ENCODE data around the gene KIF17. TPM values are rescaled to one million over a fixed set of nuclear protein-coding genes. Genes with fewer than 3 reads are reported as not detected.

The KIF17 gene
- total and polyA plus RNA-seq, 2 of the 8 experiments (the other 6 are each of a cell fraction or from before 2014, with no cell fraction given) = 6.9 to 10.4 TPM

DNA sequence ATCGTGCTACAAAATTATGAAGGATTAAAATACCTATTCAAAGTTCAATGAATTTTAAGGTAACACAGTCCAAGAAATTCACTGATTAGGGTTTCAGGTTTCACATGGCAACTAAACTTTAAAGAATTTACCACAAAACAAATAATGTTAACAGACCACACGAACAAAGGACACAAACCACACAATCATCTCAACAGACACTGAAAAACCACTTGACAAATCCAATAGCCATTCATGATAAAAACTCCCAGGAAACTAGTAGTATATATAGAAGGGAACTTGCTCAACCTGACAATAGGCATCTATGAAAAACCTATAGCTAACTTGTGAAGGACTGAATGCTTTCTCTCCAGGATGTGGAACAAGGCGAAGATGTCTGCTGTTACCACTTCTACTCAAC is 35.8 kb upstream of the KIF17 start:
- Histone ChIP-seq H3K4me3 (ENCODE audit: extremely low read depth in 1 of 4, insufficient read depth in 2 of 4, low read depth in 3 of 4, low read length in 4 of 4) (no peak overlapping the region), H3K23me2 (ENCODE audit: low read depth, low read length) (no peaks in the 10 kb centered on the region), H3K9ac (replicated peaks in 1 of 4; ENCODE audit: extremely low read depth in 1 of 4, low read depth in 3 of 4, low read length in 3 of 4) (no peak overlapping the region), H3K36me3 (ENCODE audit: control insufficient read depth in 2 of 4, insufficient read depth in 4 of 4, low read length in 3 of 4) (peaks cover 9 to 52% (median 27%) of the 10 kb centered on the region in 4 experiments; a peak in 6 of 8 replicates), H3K27me3 (replicated peaks in 1 of 4; ENCODE audit: control insufficient read depth in 3 of 4, extremely low read depth in 1 of 4, insufficient read depth in 3 of 4, low read length in 3 of 4) (no peaks in the 10 kb centered on the region), H2BK5ac (ENCODE audit: low read depth, low read length) (no peak overlapping the region), H3K79me2 (ENCODE audit: control insufficient read depth in 1 of 2, insufficient read depth in 2 of 2, low read length in 2 of 2) (no peaks in the 10 kb centered on the region), H2AFZ (ENCODE audit: low read length) (no peak overlapping the region), H3K79me1 (ENCODE audit: low read depth, low read length) (no peaks in the 10 kb centered on the region; the same call in 1 of the 2 replicates), H2BK15ac (ENCODE audit: low read length) (no peak overlapping the region), H4K91ac (replicated peaks; ENCODE audit: insufficient read length, low read length) (no peak overlapping the region), H3K4me1 (replicated peaks in 1 of 4; ENCODE audit: control insufficient read depth in 3 of 4, insufficient read depth in 4 of 4, low read length in 3 of 4) (no peaks in the 10 kb centered on the region; a peak in 1 of 7 replicates), H3K23ac (ENCODE audit: insufficient read length) (no peak overlapping the region), H2BK12ac (ENCODE audit: low read depth, low read length) (no peak overlapping the region), H3K4ac (replicated peaks; ENCODE audit: insufficient read length, low read depth, low read length) (no peak overlapping the region), H2BK120ac (replicated peaks; ENCODE audit: low read depth, low read length) (no peak overlapping the region), H3K14ac (ENCODE audit: insufficient read length) (no peak overlapping the region), H4K5ac (ENCODE audit: insufficient read length, low read depth, low read length) (no peak overlapping the region), H3K56ac (replicated peaks; ENCODE audit: insufficient read length, low read depth, low read length) (no peak overlapping the region), H4K8ac (ENCODE audit: extremely low read depth, insufficient read depth, low read length) (no peak overlapping the region), H3K9me3 (ENCODE audit: insufficient read depth in 2 of 2, low read depth in 1 of 2, low read length in 1 of 2) (no peaks in the 10 kb centered on the region), H3K4me2 (ENCODE audit: insufficient read depth in 1 of 2, low read depth in 2 of 2, low read length in 2 of 2) (no peak overlapping the region), H2AK5ac (ENCODE audit: low read depth, low read length) (no peak overlapping the region), H3K27ac (ENCODE audit: low read depth, low read length) (no peak overlapping the region), H3K18ac (ENCODE audit: extremely low read depth, low read length) (no peak overlapping the region), H2BK20ac (ENCODE audit: low read length) (no peak overlapping the region), H4K20me1 (replicated peaks in 1 of 2; ENCODE audit: control insufficient read depth in 1 of 2, insufficient read depth in 2 of 2, low read length in 2 of 2) (peaks cover 0 to 4% of the 10 kb centered on the region in 2 experiments)
- FAIRE-seq (no peak), DNase-seq (ENCODE audit: low read depth in 1 of 2, low spot score in 2 of 2) (no peak)
- WGBS, 2 experiments (ENCODE audit: extremely low coverage in 1 of 2, insufficient coverage in 1 of 2, insufficient read length in 1 of 2, insufficient replicate concordance in 2 of 2, low coverage in 1 of 2, low lambda C conversion rate in 2 of 2, missing lambda C conversion rate in 1 of 2) = 92% methylated on average over 3 of the region's 3 CpGs; no CpG with 5 or more reads in 1 of the 2 experiments
- ChIA-PET CTCF (ENCODE audit: partially characterized antibody) (interaction anchor here (0.6 to 1.1 kb wide), 2 partner anchors 39 to 47 kb away, joined by 3 to 4 read pairs; no protein-coding TSS in a partner anchor), POLR2A (ENCODE audit: partially characterized antibody) (no interaction called here)
- TF ChIP-seq HDAC6 (IDR thresholded peaks at IDR 0.05; ENCODE audit: low read depth, low read length) (no peak), POLR2AphosphoS5 (IDR thresholded peaks at IDR 0.05; ENCODE audit: low read depth, low read length) (no peak), POLR2A (IDR thresholded peaks at IDR 0.05; ENCODE audit: control extremely low read depth in 1 of 2, low read depth in 2 of 2, low read length in 2 of 2) (no peak), TEAD4 (IDR thresholded peaks at IDR 0.05; ENCODE audit: low read depth, low read length) (no peak), KDM5A (IDR thresholded peaks at IDR 0.05; ENCODE audit: low read length) (no peak), NANOG (IDR thresholded peaks at IDR 0.05; ENCODE audit: insufficient read depth, low read depth, low read length, poor library complexity, severe bottlenecking) (no peak), BRCA1 (IDR thresholded peaks at IDR 0.05; ENCODE audit: low read depth, low read length) (no peak), GTF2F1 (IDR thresholded peaks at IDR 0.05; ENCODE audit: borderline replicate concordance, low read depth, low read length) (no peak), SP1 (IDR thresholded peaks at IDR 0.05; ENCODE audit: low read depth, low read length) (no peak), FOSL1 (IDR thresholded peaks at IDR 0.05; ENCODE audit: insufficient read depth, low read depth, low read length) (no peak), CTBP2 (IDR thresholded peaks at IDR 0.05; ENCODE audit: borderline replicate concordance, insufficient read depth, insufficient read length, low read length) (no peak), MAX (IDR thresholded peaks at IDR 0.05) (no peak), USF2 (IDR thresholded peaks at IDR 0.05; ENCODE audit: low read length) (no peak), RXRA (IDR thresholded peaks at IDR 0.05; ENCODE audit: insufficient read depth, low read depth, low read length) (no peak)
